IPS-NIHi7 (cell line): ENCODE results near the gene PDX1.
"Not testable (repeated sequence)": the region's sequence is repeated elsewhere in the genome, so short reads cannot be mapped to it uniquely, and the experiment has no call there.

ENCODE experiments used
- DNase-seq: peaks from one replicate; pipeline ENCODE4 v3.0.0; 2012; ENCODE audit warnings: mixed read lengths; ENCODE audit errors: extremely low spot score

Gene PDX1

DNA sequence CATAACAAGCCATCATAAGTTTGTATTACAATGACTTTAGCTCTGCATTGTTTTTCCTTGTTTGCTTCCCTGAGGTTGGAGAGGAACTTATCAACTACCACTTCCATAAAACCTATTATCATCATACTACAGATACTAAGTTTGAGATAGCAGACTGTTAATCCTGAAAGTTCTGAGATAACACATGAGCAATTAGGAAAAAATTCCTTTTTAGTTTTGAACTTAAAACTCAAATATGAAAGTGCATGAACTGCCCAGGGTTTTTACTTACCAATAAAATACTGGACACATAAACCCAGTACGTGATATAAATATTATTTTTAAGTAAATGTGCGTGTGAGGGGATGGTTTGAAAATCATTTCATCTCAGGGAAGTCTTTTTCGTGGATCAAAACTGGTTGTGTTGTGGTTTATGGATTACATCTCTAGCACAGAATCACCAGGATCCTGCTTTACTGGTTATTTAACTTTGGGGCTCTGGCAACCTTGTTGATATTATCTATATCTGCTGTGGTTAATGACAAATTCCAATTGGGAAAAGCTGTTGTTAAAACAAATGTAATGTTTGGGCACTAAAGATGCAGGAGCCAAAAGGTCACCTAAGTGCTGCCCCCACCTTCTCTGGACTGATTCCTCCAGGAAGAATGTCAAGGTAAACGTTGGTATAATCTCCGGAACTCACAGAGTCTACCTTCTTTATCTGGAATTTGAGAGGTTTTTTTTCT is 36.9 kb downstream of the PDX1 start:
- no peak for DNase-seq

DNA sequence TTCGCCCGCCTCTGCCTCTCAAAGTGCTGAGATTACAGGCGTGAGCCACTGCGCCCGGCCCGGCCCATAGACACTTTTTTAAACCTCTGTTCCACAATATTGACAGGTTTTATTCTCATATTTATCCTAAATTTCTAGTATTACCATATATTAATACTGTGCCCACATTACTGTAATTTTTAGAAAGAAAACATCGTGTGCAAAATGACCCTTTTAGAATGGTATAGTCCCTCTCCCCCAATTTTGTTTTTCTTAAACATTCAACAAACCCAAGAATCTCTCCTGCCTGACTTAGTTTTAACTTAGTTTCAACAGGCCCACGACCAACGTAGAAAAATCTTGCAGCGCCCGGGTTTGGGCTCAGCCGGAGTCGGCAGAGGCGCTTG is 40.2 kb downstream of the PDX1 start:
- DNase-seq: no peak

DNA sequence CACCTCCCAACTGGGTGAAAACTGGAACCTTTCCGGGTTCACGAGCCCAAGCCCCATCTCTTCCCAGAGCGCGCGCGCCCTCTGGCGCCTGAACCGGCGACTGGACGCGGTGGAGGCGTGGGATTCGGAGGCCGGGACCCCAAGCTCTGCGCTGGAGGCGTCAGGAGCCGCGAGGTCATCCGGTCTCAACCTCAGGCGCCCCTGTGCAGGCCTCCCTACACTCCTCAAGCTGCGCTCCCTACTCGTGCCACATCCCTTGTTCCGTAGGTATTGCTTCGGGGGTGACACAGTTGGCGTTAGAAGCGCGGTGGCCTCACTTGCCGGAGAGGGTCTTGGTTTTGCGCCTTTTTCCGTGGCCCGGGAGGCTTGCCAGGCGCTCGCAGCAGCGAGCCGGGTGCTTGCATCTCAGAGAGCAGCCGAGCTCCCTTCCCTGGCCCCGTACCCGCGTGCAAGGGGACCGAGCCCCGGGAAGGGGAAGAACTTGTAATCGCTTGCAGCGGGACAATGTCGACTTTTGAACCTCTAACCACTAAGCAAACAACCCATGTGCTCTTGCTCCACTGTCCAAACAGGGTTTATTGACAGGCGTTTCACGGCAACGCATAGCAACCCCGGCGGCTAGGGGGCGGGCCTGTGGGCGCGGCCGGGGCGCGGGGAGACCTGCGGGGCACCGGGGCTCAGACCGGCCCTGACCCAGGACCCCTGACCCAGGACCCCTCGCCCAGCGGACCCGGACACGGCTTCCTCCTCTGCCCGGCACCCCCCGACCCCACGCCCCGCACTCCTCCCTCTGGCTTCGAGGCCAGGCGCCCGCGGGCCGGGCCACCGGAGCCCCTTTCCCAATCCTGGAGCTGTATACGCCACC is 40.8 kb downstream of the PDX1 start:
- DNase-seq: peak; percentile 51

DNA sequence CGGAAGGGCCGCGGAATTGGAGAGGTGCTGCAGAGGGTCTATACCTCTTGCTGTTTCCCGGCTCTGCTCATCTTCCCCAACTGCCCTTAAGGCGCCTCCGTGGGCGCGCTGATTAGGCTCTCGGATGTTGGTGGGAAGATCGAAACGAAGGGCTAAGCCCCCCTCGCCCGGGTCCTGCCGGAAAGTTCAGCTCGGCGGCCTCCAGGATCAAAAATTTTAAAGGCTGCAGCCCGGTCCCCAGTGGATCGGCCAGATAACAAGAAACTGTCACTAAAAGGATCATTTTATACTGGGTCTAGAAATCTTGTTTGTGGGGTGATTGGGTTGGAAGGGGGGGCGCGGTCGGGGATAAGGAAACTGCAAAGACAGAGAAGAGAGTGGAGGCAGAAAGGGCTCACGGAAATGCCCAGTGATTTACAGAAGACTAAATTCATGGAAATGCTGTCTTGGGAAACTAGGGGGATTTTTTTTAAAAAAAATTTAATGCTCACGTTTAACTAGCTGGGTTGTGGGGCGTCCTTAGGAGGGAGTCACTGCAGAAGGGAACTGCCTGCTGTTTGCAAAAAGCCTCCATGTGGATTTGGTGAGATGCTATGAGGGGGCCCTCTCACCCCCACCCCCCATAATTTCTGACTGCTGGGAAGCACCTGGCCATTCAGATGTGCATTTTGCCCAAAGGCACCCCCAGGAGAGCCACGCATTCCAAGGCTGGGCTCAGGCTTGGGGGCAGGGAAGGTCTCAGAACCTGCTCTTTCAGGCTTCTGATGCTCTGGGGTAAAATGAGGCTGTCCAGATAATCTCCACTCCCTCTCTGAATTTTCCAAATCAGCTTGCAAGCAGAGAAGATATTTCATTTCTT is 41.7 kb downstream of the PDX1 start:
- peak; percentile 28 for DNase-seq

DNA sequence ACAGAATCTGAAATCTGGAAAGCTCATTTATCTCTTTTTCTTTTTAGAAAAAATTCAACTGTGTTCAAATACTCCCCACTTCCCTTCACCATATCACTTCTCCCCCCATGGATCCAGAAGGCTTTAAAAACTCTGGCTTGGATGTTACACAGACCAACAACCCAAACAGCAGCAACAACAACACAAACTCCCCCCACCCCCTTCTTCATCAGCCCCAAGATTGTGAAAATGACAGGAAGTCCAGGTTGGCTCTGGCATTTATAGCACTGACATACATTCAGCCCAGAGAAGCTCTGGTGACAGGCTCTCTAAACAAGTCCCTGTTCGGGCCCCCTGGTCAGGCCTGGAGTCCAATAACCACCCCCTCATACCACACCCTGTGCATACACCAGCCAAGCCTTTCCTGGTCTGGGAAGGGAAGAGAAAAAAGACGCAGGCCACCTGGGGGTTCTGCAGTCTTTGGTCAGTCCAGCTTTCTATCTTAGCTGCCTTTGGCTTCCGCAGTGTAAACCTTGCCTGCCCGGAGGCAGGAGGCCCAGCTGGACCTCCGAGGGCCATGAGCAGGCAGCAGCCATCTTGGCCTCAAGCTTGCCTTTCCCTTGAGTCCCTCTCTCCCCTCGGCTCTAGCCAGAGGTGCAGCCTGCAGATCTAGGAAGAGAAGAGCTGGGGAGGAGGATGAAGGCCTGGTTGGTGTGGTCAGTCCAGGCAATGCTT is 42.5 kb downstream of the PDX1 start:
- no peak for DNase-seq

DNA sequence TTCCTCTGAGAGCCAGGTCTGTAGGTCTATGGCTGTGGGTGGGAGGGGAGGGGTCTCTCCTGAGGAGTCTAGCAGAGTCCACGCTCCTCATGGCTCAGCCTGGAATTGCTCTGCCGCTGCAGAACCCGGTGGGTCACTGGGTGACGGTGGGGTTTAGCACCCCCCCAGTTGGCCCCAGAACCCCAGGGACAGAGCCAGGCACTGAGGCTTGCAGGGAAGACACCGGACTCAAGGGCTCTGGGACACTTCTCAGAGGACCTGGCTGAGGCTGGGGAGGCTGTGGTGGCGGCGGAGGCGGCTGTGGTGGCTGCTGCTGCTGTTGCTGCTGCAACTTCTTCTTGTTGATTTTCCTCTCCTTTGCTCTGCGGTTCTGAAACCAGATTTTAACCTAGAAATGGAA is 43.2 kb downstream of the PDX1 start:
- no peak for DNase-seq

DNA sequence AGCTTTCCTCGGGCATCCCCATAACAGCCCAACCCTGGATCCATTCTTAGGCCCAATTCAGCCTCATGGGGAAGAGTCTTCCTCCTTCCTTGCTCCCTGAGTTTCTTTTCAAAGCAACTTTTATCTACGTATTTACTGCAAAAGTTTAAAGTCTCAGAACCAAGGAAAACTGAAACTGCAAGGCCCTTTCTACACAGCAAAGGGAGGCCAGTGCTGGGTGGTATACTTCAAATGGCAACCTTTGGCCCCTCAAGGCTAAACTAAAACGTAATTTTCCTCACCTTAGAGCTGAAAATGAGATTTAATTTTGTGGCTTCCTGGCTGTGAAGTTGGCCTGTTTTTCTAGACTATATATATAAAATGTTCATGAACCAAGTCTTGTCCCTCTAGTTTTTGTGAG is 43.7 kb downstream of the PDX1 start:
- no peak for DNase-seq

DNA sequence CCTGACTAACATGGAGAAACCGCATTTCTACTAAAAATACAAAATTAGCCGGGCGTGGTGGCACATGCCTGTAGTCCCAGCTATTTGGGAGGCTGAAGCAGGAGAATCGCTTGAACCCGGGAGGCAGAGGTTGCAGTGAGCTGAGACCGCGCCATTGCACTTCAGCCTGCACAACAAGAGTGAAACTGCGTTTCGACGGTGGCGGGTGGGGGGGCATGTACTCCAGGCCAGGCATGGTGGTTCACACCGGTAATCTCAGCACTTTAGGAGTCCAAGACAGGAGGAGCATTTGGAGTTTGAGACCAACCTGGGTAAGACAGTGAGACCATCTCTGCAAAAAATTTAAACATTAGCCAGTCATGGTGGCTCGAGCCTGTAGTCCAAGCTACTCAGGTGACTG is 44.4 kb downstream of the PDX1 start:
- DNase-seq: not testable (repeated sequence)

DNA sequence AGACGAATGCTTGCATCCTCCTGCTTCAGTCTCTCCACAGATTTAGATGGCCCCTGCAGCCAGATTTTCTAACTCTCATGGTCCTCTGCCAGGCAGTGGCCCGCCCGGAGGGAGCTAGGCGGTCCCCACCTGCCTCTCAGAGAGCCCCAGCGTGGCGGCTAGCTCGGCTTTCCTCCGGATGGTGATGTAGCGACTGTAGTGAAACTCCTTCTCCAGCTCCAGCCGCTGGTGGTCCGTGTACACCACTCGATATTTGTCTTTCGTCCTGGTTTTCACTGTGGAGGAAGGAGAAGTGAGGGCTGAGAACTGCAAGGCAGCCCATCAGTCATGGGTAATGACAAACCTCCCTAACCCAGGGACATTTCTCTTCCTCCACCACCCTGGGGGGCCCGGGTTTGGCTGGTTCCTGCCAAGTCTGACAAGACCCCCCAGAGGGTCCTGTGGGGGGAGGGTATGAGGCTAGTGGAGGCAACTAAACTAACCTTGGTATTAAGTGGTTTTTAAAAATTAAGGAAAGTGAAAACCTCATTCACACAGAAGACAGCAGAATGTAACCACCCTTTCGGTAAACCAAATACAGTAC is 45.0 kb downstream of the PDX1 start:
- DNase-seq: no peak

DNA sequence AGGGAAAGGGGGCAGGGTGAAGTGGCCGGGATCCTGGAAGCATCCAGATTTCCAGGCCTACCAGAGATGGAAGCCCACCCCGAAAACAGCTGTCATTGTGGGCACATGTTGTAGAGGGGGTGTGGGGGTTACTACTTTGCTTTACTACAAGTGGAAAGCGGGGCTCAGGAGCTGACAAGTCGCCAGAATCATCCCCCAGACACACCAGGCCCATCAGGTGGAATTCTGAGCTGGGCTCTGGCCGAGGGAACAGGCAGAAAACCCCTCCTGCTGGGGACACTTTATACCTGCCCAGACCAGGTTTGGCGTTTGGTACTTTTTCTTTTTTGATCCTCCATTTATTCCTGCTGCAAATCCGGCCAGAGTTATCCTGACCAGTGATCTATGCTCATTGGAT is 45.5 kb downstream of the PDX1 start:
- no peak for DNase-seq

DNA sequence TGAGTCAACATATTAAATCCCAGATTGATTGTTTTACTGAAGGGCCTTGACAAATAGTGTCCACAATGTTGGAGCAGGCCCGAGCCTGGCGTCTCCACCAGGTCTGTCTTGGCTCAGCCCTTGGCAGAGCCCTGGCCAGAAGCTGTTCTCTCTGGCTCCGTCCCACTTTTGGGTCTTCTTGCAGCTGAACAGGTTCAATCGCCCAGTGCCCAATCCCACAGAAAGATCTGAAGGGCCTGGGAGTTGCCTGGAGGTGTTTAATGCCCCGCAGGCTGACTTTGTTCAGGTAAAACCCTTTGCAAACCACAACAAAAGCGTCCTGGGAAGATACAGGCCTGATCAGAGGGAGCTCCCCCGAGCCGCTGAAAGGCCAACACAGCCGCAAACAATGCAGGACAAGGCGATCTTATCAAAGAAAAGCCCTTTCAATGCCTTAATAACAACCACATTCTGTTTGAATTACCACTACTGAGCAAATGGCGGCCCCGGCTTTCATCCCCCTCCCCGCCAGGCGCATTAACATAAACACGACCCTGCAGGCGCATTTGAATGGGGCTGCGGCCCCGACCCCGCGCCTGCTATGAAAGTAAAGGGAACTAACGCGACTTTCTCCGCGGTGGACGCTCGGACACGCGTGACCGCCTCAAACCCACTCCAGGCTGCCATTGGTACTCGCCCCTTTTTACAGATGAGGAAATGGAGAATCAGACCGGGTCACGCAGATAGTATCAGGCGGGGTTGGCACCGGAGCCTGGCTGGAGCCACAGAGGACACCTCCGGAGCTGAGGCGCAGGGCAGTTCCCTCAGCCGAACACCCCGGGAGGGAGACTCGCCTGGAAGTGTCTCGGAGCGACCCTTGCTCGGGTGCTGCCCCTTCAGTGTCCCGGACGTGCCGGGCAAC is 46.2 kb downstream of the PDX1 start:
- DNase-seq: peak; percentile 66

DNA sequence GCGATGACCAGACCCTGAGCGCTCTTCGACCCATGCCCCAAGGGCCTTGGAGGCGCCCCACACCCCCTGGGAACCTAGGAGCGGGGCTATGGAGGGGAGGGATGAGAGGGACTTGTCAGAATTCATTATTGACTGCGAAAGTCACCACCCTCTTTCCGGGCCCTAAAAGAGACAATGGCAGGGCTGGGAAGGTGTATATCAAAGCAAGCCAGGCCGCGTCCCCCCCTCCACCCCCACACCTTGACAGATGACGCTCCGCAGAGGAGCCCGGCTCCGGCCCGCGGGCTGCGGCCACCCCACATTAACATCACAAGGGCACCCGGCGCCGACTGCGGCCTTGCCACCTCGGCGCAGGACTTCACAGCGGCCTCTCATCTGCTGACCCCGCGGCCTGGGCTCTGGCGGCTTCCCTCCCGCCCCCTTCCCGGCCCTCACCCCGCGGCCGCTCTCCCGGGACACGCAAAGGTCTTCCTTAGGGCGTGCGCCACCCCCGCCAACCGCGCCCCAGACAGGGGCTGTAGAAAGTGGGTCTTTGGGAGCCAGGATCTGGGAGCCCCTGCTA is 46.9 kb downstream of the PDX1 start:
- DNase-seq: peak; percentile 52

DNA sequence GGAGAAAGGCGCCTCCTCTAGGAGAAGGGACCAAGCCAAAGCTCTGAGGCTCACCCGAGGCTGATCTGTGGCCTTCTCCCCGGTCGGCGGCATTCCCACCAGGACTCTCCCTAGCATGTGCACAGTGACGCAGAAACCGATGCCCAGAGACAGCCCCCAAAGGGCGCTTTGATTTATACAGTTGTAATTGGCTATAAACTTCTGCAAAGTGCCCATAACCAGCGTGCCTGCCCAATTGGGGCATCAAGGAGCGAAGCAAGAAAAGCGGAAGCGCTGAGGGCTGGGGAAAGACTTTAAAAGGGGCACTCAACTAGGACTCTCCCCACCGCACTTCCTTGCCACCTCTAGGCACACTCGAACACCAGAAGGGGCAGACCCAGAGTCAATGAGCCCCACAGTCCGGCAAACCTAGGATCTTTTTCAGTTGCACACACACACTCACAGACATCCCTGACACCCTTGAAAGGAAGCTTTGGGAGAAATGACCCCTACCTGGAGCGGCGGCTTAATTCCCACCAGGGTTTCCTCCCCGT is 47.5 kb downstream of the PDX1 start:
- DNase-seq: no peak

DNA sequence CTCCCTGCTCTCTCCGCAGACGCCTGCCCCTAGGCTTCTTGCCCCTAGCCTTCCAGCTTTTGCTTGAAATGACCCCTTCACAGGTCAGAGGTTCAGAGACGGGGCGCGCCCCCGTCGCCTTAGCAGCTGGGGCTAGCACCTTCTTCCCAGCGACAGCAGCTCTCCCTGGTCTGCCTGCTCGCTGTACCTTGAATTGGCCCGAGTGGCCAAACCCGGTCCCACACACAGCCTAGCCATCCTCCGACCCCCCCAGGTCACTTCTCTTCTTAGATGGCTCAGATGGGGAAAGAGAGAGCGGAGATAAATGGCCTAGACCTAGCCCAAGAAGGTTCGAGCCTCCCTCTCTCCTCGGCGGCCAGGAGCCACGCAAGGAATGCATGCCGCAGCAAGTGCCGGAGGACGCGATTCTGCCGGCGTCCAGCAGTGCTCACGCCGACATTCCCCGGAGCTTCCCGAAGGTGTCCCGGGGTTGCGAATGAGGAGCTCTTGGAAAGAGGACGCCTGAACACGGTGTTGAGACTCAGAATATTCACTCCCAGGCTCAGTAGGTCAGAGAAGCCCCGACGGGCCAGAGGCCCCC is 48.0 kb downstream of the PDX1 start:
- no peak for DNase-seq

DNA sequence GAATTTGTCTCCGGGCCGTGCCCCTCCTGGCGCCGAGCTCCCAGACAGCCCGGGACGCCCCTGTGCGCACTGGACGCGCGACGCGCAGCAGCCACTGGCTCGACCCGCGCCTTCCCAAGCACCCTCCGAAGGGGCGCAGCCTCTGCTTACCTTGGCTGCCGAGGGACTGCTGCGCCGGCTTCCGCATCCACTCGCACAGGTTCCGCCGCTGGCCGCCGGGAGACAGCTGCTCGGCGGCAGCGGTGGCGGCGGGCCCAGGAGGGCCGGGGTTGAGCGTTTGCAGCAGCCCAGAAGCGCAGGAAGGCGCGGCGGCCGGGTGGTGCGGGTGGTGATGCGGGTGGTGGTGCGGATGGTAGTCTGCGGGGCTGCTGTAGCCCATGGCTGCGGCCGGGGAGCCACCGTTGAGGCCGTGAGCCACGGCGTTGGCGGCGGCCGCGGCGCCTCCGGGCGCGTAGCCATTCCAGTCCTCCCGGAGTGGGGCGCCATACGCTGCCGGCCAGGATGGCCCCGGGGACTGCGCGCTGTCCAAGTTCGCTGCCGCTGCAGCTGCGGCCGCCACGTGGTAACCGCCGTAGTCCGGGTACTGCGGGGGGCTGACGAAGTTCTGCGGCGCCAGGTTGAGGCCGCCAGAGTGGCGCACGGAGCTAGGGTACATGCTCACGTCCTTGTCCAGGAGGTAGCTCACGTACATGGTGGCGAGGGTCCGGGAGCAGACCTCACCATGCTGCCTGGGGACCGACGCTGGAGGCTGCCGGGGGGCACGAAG is 48.7 kb downstream of the PDX1 start:
- no peak for DNase-seq

DNA sequence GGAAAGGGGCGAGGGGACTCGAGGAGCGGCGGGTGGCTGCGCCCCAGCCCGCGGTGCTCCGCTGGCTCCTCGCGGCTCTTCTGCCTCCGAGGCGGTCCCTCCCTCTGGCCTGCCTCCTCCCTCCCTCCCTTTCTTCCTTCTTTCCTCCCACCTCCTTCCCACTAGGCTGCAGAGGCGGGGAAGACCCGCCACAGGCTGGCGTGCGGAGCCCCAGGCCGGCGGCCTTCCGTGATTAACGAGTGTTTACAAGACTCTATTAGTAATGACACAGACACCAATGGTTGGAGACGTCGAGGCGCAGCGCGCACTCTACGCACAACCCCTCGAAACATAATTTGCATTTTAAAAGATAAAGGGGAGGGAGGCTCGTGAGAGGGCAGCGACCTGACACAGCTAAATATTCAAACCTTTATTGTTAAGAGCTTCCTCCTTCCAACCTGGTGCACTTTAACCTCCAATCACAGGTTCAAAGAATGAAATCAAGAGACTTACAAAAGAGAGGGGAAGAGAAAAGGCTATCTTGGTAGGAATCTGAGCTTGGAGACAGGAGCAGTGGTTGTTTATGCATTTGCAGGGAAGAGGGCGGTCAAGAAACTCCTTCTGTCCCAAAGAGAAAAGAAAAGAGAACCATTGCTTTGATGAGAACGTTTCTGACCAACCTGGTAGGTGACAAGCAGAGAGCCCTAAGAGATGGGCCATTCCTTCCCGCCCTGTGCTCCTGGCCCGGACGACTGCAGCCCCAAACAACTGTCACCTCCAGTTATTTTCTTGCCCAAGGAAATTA is 49.5 kb downstream of the PDX1 start, which contains the start of gene CDX2:
TSS of gene CDX2 (minus strand) at position 234 of the 784 bp plus-strand sequence. CDS start 309 bp downstream, outside the sequence.
- peak; percentile 38 for DNase-seq

DNA sequence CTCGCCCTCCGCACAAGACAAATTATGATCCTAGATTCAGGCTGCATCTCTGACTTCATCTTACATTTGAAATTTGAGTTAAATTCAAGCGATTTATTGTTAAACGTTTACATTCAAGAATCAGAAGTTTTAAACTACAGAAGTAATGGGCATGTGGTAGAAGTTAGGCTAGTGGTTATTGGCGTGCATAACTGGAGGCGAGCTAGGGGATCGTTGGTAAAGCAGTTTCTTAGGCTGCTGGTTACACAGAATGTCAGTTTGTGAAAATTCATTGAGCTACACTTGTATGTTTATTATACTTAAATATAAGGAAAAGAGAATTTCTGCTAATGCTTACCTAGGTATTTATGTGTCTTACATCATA is 50.0 kb downstream of the PDX1 start:
- no peak for DNase-seq
